SU-DHL-6 (cell line): ENCODE measurements around the gene FBXO2.

ENCODE experiments used
- H2AFZ ChIP-seq: fragments of 200-600 bp; sonication (generic); 2 replicates; pipeline ENCODE4 v1.6.1; 2014; ENCODE audit warnings: low read depth, mild to moderate bottlenecking, moderate library complexity, mixed read lengths, antibody characterized with exemption, low read length; ENCODE audit not compliant: severe bottlenecking
- H3F3A ChIP-seq: fragments of 200-600 bp; shearing (Covaris generic); 2 replicates; pipeline ENCODE4 v1.6.0; 2016; ENCODE audit warnings: antibody characterized with exemption, mild to moderate bottlenecking; ENCODE audit not compliant: insufficient read depth
- H3K27ac ChIP-seq: fragments of 200-600 bp; sonication (generic); 2 replicates; pipeline ENCODE4 v1.5.1; 2016; ENCODE audit warnings: low read depth, mild to moderate bottlenecking, low read length, moderate library complexity, mixed read lengths
- H3K27me3 ChIP-seq: fragments of 200-600 bp; sonication (generic), shearing (Covaris generic); 2 replicates; pipeline ENCODE4 v1.6.0; 2014; ENCODE audit warnings: mild to moderate bottlenecking, low read length
- H3K36me3 ChIP-seq: fragments of 200-600 bp; sonication (generic); 2 replicates; pipeline ENCODE4 v1.6.1; 2014; ENCODE audit warnings: mild to moderate bottlenecking, low read length, mixed read lengths
- H3K4me2 ChIP-seq: fragments of 300-600, 200-600 bp; shearing (Covaris generic), sonication (generic); 2 replicates; pipeline ENCODE4 v1.6.0; 2014; ENCODE audit warnings: low read length, low read depth, mild to moderate bottlenecking; ENCODE audit not compliant: poor library complexity, severe bottlenecking
- H3K4me3 ChIP-seq: fragments of 200-600 bp; sonication (generic); 2 replicates; pipeline ENCODE4 v1.5.1; 2014; ENCODE audit warnings: antibody characterized with exemption, low read length, mild to moderate bottlenecking, mixed read lengths; ENCODE audit not compliant: insufficient read depth, poor library complexity, severe bottlenecking
- H3K79me2 ChIP-seq: fragments of 200-600 bp; sonication (generic); 2 replicates; pipeline ENCODE4 v1.6.1; 2014; ENCODE audit warnings: mild to moderate bottlenecking, low read length, moderate library complexity; ENCODE audit not compliant: insufficient read depth
- H3K9ac ChIP-seq: fragments of 200-600 bp; sonication (generic); 2 replicates; pipeline ENCODE4 v1.7.0; 2014; ENCODE audit warnings: mild to moderate bottlenecking, low read length
- H3K9me2 ChIP-seq: fragments of 200-600 bp; sonication (generic); replicated peaks from 2 replicates; pipeline ENCODE4 v1.6.1; 2014; ENCODE audit warnings: low read length; ENCODE audit not compliant: insufficient read depth
- H3K9me3 ChIP-seq: fragments of 200-600 bp; sonication (generic); 2 replicates; pipeline ENCODE4 v1.6.1; 2014; ENCODE audit warnings: low read length, mixed read lengths; ENCODE audit not compliant: insufficient read depth
- H4K20me1 ChIP-seq: fragments of 200-600 bp; sonication (generic); 2 replicates; pipeline ENCODE4 v1.6.1; 2014; ENCODE audit warnings: low read depth, mild to moderate bottlenecking, antibody characterized with exemption, low read length, moderate library complexity, mixed read lengths
- EZH2phosphoT487 ChIP-seq: fragments of 200-600 bp; sonication (generic), shearing (Covaris generic); conservative IDR thresholded peaks from 2 replicates; pipeline ENCODE4 v1.6.1; 2018; ENCODE audit warnings: mild to moderate bottlenecking, antibody characterized with exemption, low read length, moderate library complexity, mixed read lengths
- TF ChIP-seq, protein P1 (sequence below): fragments of 200-600 bp; sonication (generic); IDR thresholded peaks from one replicate; pipeline ENCODE4 v1.5.1; 2017; ENCODE audit warnings: antibody characterized with exemption, mild to moderate bottlenecking, low read length, moderate library complexity; ENCODE audit not compliant: insufficient read depth, poor library complexity, severe bottlenecking

The FBXO2 gene

DNA sequence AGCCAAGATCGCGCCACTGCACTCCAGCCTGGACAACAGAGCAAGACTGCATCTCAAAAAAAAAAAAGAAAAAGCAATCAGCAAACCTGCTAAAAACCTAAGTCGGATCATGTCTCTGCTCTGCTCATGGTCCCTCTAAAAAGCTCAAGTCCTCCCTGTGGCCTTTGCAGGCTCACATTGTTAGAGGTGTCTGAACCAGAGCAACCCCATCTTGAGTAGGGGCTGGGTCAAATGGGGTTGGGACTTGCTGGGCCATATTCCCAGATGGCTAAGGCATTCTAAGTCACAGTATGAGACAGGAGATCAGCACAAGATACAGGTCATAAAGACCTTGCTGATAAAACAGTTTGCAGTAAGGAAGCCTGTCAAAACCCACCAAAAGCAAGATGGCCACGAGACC, 34.3 kb upstream of the FBXO2 start:
- Histone ChIP-seq H3K27ac (no peak overlapping the region), H3K4me2 (no peak overlapping the region), H3K79me2 (no peaks in the 10 kb centered on the region), H3K4me3 (no peak overlapping the region), H3K9ac (no peak overlapping the region), H3K36me3 (no peaks in the 10 kb centered on the region), H2AFZ (no peak overlapping the region), H4K20me1 (no peaks in the 10 kb centered on the region), H3F3A (no peaks in the 10 kb centered on the region), H3K27me3 (no peaks in the 10 kb centered on the region), H3K9me3 (no peaks in the 10 kb centered on the region), H3K9me2 (no peaks in the 10 kb centered on the region)
- no peak for TF ChIP-seq EZH2phosphoT487
- TF ChIP-seq, protein P1, sequence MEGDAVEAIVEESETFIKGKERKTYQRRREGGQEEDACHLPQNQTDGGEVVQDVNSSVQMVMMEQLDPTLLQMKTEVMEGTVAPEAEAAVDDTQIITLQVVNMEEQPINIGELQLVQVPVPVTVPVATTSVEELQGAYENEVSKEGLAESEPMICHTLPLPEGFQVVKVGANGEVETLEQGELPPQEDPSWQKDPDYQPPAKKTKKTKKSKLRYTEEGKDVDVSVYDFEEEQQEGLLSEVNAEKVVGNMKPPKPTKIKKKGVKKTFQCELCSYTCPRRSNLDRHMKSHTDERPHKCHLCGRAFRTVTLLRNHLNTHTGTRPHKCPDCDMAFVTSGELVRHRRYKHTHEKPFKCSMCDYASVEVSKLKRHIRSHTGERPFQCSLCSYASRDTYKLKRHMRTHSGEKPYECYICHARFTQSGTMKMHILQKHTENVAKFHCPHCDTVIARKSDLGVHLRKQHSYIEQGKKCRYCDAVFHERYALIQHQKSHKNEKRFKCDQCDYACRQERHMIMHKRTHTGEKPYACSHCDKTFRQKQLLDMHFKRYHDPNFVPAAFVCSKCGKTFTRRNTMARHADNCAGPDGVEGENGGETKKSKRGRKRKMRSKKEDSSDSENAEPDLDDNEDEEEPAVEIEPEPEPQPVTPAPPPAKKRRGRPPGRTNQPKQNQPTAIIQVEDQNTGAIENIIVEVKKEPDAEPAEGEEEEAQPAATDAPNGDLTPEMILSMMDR = no peak

DNA sequence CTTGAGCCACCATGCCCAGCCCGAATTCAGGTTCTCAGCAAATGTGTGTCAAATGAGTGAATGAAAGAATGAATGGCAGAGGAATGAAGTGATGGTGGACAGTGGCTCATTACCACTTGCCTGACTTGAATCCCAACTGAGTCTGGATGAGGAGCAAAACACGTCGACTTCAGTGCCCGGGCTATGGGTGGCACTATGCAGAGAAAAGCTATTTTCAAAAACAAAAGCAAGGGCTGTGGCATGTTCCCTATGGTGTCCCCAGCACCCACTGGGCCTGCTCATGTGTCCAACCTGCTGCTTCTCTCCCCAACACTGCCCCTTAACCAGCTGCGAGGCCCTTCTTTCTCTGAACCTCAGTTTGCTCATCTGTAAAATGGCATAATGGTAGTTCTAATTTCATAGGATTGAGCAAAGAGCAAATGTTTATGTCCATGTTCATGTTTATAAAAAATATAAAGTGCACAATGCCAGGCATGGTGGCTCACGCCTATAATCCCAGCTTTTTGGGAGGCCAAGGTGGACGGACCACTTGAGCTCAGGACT, 31.1 kb upstream of the FBXO2 start:
- Histone ChIP-seq H3K4me3 (no peak overlapping the region), H3F3A (no peaks in the 10 kb centered on the region), H3K9me3 (no peaks in the 10 kb centered on the region), H2AFZ (no peak overlapping the region), H3K4me2 (no peak overlapping the region), H4K20me1 (no peaks in the 10 kb centered on the region), H3K9ac (no peak overlapping the region), H3K27ac (no peak overlapping the region), H3K9me2 (no peaks in the 10 kb centered on the region), H3K36me3 (no peaks in the 10 kb centered on the region), H3K79me2 (no peaks in the 10 kb centered on the region), H3K27me3 (no peaks in the 10 kb centered on the region)
- TF ChIP-seq EZH2phosphoT487 = no peak
- TF ChIP-seq, protein P1 = no peak

DNA sequence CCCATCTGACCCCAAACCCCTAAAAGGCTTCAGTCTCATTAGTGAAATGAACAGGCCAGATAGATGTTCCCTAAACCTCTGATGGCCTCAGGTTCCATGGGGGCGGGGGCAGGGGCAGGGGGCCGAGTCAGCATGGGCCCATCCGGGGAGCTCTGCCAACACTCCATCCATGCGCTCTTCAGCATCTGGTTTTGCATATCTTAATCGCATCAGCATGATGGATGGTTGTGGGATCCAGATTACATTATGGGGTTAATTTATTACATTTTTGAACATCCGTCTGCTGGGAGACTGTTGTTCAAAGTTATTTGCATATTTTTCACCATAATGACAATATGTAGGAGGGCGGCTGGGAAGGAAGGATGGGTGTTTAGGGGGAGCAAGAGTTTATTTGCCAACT, 29.8 kb upstream of the FBXO2 start:
- H2AFZ ChIP-seq = no peak overlapping the region
- no peak overlapping the region for H3K27ac ChIP-seq
- no peaks in the 10 kb centered on the region for H3K9me3 ChIP-seq
- no peaks in the 10 kb centered on the region for H3F3A ChIP-seq
- H3K9me2 ChIP-seq = no peaks in the 10 kb centered on the region
- no peaks in the 10 kb centered on the region for H3K27me3 ChIP-seq
- H3K4me3 ChIP-seq = no peak overlapping the region
- TF ChIP-seq, protein P1 = no peak
- TF ChIP-seq EZH2phosphoT487 = no peak
- H3K79me2 ChIP-seq = no peaks in the 10 kb centered on the region
- no peaks in the 10 kb centered on the region for H4K20me1 ChIP-seq
- H3K9ac ChIP-seq = no peak overlapping the region
- no peaks in the 10 kb centered on the region for H3K36me3 ChIP-seq
- H3K4me2 ChIP-seq = no peak overlapping the region
